ENCODE data around the gene CCDC157. TPM values are rescaled to one million over a fixed set of nuclear protein-coding genes. Genes with fewer than 3 reads are reported as not detected.

CCDC157 gene
- total RNA-seq, 6 experiments from 2014 or later = 0.54 to 2.9 (median 0.86) TPM

DNA sequence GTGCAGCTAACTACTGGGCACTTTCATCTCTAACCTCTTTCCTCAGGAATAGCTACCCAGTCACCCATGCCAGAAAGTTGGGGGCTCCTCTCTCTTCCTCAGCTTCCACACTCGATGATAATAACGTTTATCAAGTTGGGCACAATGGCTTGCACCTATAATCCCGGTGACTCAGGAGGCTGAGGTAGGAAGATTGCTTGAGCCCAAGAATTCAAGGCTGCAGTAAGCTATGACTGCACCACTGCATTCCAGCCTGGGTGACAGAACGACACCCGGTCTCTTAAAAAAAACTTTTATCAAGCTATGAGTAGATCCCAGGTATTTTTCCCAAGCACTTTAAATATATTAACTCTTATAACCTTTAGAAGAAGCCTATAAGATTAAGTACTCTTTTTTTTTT lies 2.2 kb upstream of the CCDC157 start:
- no peaks in the 10 kb centered on the region for H3K9me3 ChIP-seq
- H3K4me1 ChIP-seq = peaks cover 4 to 16% (median 8%) of the 10 kb centered on the region in 4 donors
- peaks cover 0 to 34% (median 24%) of the 10 kb centered on the region in 4 donors for H3K36me3 ChIP-seq
- H3K4me3 ChIP-seq = no peak overlapping the region
- no peaks in the 10 kb centered on the region for H3K27me3 ChIP-seq
- ATAC-seq (no peak), DNase-seq (no peak)
- intact Hi-C loops (cut with DNase I) = no loop called here
- H3K27ac ChIP-seq = no peak overlapping the region
- TF ChIP-seq POLR2A (IDR thresholded peaks at IDR 0.05) = no peak
- TF ChIP-seq, protein P1, sequence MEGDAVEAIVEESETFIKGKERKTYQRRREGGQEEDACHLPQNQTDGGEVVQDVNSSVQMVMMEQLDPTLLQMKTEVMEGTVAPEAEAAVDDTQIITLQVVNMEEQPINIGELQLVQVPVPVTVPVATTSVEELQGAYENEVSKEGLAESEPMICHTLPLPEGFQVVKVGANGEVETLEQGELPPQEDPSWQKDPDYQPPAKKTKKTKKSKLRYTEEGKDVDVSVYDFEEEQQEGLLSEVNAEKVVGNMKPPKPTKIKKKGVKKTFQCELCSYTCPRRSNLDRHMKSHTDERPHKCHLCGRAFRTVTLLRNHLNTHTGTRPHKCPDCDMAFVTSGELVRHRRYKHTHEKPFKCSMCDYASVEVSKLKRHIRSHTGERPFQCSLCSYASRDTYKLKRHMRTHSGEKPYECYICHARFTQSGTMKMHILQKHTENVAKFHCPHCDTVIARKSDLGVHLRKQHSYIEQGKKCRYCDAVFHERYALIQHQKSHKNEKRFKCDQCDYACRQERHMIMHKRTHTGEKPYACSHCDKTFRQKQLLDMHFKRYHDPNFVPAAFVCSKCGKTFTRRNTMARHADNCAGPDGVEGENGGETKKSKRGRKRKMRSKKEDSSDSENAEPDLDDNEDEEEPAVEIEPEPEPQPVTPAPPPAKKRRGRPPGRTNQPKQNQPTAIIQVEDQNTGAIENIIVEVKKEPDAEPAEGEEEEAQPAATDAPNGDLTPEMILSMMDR (IDR thresholded peaks at IDR 0.05) = no peak
- WGBS (ENCODE audit: insufficient coverage, low coverage, low lambda C conversion rate, missing lambda C conversion rate) = 47% methylated on average over 5 of the region's 5 CpGs

DNA sequence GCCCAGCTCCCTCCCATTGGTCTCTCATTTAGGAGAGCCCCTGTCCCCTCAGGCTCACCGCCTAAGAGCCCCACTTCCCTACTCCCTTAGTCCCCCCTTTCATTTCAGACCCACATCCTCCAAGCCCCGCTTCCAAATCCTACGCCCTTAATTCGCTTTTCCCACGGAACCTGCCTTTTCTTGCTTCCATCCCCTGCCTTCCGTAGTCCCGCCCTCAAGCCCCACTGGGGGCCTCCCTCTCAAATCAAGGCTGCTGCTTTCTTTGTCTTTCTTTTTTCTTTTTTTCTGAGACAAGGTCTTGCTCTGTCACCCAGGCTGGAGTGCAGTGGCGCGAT lies 396 bp downstream of the CCDC157 start:
- no peak for TF ChIP-seq POLR2A (IDR thresholded peaks at IDR 0.05)
- TF ChIP-seq, protein P1 (IDR thresholded peaks at IDR 0.05) = no peak
- Histone ChIP-seq H3K4me3 (peak overlapping the region; percentile 78 to 94 (median 84)), H3K9me3 (no peaks in the 10 kb centered on the region), H3K27me3 (no peaks in the 10 kb centered on the region), H3K27ac (no peak overlapping the region), H3K36me3 (peaks cover 0 to 9% (median 7%) of the 10 kb centered on the region in 4 donors), H3K4me1 (peaks cover 4 to 16% (median 8%) of the 10 kb centered on the region in 4 donors)
- no peak for ATAC-seq
- DNase-seq = no peak
- intact Hi-C loops (cut with DNase I) = no loop called here
- WGBS (ENCODE audit: insufficient coverage, low coverage, low lambda C conversion rate, missing lambda C conversion rate) = 3% methylated on average over 9 of the region's 9 CpGs

DNA sequence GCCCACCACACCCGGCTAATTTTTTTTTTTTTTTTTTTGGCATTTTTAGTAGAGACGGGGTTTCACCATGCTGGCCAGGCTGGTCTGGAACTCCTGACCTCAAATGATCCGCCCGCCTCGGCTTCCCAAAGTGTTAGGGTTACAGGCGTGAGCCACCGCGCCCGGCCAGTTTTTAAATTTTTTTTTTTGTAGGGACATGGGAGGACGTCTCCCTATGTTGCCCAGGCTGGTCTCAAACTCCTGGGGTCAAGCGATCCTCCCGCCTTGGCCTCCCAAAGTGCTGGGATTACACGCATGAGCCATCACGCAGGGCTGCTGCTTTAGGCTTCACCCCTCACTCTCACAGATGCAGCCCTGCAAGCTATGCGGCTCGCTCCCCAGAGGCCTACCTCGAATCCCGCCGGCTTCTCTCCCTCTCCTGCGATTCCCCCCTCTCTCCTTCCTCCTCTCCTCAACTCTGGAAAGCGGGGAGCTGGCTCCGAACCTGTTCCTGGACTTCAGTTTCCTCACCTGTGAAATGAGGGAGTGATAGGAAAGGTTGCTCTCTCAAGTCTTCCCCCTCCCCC lies 926 bp downstream of the CCDC157 start:
- Histone ChIP-seq H3K9me3 (no peaks in the 10 kb centered on the region), H3K27me3 (no peaks in the 10 kb centered on the region), H3K4me3 (no peak overlapping the region), H3K4me1 (peaks cover 4 to 16% (median 8%) of the 10 kb centered on the region in 4 donors), H3K27ac (no peak overlapping the region), H3K36me3 (peaks cover 0 to 4% (median 2%) of the 10 kb centered on the region in 4 donors)
- 52% methylated on average over 18 of the region's 22 CpGs for WGBS (ENCODE audit: insufficient coverage, low coverage, low lambda C conversion rate, missing lambda C conversion rate)
- ATAC-seq (no peak), DNase-seq (no peak)
- intact Hi-C loops (cut with DNase I) = no loop called here
- TF ChIP-seq, protein P1 (IDR thresholded peaks at IDR 0.05) = no peak
- TF ChIP-seq POLR2A (IDR thresholded peaks at IDR 0.05) = no peak

DNA sequence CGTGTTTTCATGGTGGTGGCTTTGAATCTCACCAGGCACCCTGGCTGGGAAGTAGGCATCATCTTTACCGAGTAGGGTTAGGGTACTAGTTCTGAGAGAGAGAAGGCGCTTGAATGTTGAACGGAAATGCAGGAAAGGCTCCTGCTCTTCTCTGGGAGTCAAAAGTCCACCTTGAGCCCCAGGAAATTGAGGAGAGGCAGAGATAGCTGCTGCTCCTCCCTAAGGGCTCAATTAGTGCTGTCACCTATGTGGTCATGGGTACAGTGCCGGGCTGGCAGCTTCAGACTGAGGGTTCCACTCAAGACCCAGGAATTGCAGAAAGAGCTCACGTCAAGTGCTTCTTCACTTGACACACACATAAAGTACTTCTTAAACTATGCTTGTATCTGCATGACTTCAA lies 1.7 kb downstream of the CCDC157 start:
- ATAC-seq (no peak), DNase-seq (no peak)
- Histone ChIP-seq H3K4me3 (no peak overlapping the region), H3K27ac (no peak overlapping the region), H3K4me1 (peaks cover 4 to 16% (median 8%) of the 10 kb centered on the region in 4 donors), H3K36me3 (no peaks in the 10 kb centered on the region), H3K9me3 (no peaks in the 10 kb centered on the region), H3K27me3 (no peaks in the 10 kb centered on the region)
- 89% methylated on average over 5 of the region's 6 CpGs for WGBS (ENCODE audit: insufficient coverage, low coverage, low lambda C conversion rate, missing lambda C conversion rate)
- intact Hi-C loops (cut with DNase I) = no loop called here
- TF ChIP-seq, protein P1 (IDR thresholded peaks at IDR 0.05) = no peak
- TF ChIP-seq POLR2A (IDR thresholded peaks at IDR 0.05) = no peak

Measured in right lobe of liver (tissue), 6 donors.